Breast epithelium (tissue), 4 donors: ENCODE measurements around the gene AURKB. TPM values are rescaled to one million over a fixed set of nuclear protein-coding genes. Genes with fewer than 3 reads are reported as not detected.

ENCODE experiments used
- DNase-seq, 2 donors: peaks; one replicate each; pipeline ENCODE4 v3.0.0-alpha.2; 2019; ENCODE audit warnings: low spot score in 2 of 2
- H3K27ac ChIP-seq, 2 donors: fragments of 200-600 bp; sonication (generic) in 1 of 2; one replicate each; pipeline ENCODE4 v1.5.1; 2016 to 2019; ENCODE audit warnings: mild to moderate bottlenecking in 1 of 2
- H3K27me3 ChIP-seq, 2 donors: fragments of 200-600 bp; sonication (generic) in 1 of 2; one replicate each; pipeline versions ENCODE4 v1.5.1 to v1.6.0; 2017 to 2019; ENCODE audit warnings: control low read depth in 1 of 2, mild to moderate bottlenecking in 1 of 2
- H3K36me3 ChIP-seq: fragments of 200-600 bp; one replicate; pipeline ENCODE4 v1.5.1; 2019
- H3K4me1 ChIP-seq, 2 donors: fragments of 200-600 bp; sonication (generic); one replicate each; pipeline ENCODE4 v1.5.1; 2016 to 2019; ENCODE audit warnings: control low read depth in 1 of 2
- H3K4me3 ChIP-seq, 3 donors: fragments of 200-600 bp; sonication (generic); 1 replicate in 2 of 3; 2 replicates in 1 of 3; pipeline ENCODE4 v1.5.1; 2016 to 2019; ENCODE audit warnings: mild to moderate bottlenecking in 3 of 3, moderate library complexity in 2 of 3
- H3K9me3 ChIP-seq, 2 donors: fragments of 200-600 bp; sonication (generic) in 1 of 2; one replicate each; pipeline ENCODE4 v1.5.1; 2016 to 2019; ENCODE audit warnings: control low read depth in 1 of 2
- POLR2A ChIP-seq: fragments of 450-650 bp; IDR thresholded peaks from one replicate; pipeline ENCODE4 v1.6.1; 2016; ENCODE audit warnings: antibody characterized with exemption, mild to moderate bottlenecking, moderate library complexity
- POLR2AphosphoS5 ChIP-seq, 3 donors: sonication (generic); formaldehyde crosslinking; IDR thresholded peaks; one replicate each; pipeline ENCODE4 v1.6.1; 2017; ENCODE audit warnings: antibody characterized with exemption in 3 of 3
- intact Hi-C: fragments of 100-400 bp; cut with DNase I; formaldehyde crosslinking; loops from one replicate; pipeline ENCODE4 v1.15.1; 2023; ENCODE audit warnings: low total_unique reads
- total RNA-seq, 3 donors: library from RNA; depleted of rRNA; stranded (reverse); fragments of >200 nt; gene quantifications; one replicate each; pipeline ENCODE4 v1.1.0, GENCODE V29; 2016
- TF ChIP-seq, protein P1 (sequence below), 3 donors: fragments of 450-650 bp; IDR thresholded peaks; one replicate each; pipeline ENCODE4 v1.5.1; 2016 to 2017; ENCODE audit warnings: antibody characterized with exemption in 3 of 3, mild to moderate bottlenecking in 3 of 3, moderate library complexity in 3 of 3

AURKB gene
- total RNA-seq, 3 donors from 2014 or later = 0.44 to 3.8 (median 1.6) TPM

DNA sequence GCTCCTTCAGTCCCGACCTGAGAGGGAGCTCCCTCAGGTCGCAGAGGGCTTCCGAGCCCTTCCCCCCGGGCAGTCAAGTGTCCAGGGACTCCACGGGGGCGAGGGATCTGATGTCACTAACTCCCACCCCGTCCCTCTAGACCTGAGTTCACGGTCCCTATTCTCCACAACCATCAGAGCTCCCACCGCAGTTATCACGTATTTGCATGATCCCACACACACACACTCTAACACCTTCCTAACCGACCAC is 54.5 kb downstream of the AURKB start:
- Histone ChIP-seq H3K9me3 (no peaks in the 10 kb centered on the region), H3K36me3 (no peaks in the 10 kb centered on the region), H3K27ac (peak overlapping the region; percentile 99 to 100), H3K4me3 (peak overlapping the region; percentile 86 to 99 (median 90)), H3K27me3 (no peaks in the 10 kb centered on the region), H3K4me1 (peaks cover 6 to 13% of the 10 kb centered on the region in 2 donors)
- DNase-seq = no peak
- intact Hi-C loops = no loop called here
- TF ChIP-seq POLR2AphosphoS5 (IDR thresholded peaks at IDR 0.05) (no peak), POLR2A (no peak)
- TF ChIP-seq, protein P1, sequence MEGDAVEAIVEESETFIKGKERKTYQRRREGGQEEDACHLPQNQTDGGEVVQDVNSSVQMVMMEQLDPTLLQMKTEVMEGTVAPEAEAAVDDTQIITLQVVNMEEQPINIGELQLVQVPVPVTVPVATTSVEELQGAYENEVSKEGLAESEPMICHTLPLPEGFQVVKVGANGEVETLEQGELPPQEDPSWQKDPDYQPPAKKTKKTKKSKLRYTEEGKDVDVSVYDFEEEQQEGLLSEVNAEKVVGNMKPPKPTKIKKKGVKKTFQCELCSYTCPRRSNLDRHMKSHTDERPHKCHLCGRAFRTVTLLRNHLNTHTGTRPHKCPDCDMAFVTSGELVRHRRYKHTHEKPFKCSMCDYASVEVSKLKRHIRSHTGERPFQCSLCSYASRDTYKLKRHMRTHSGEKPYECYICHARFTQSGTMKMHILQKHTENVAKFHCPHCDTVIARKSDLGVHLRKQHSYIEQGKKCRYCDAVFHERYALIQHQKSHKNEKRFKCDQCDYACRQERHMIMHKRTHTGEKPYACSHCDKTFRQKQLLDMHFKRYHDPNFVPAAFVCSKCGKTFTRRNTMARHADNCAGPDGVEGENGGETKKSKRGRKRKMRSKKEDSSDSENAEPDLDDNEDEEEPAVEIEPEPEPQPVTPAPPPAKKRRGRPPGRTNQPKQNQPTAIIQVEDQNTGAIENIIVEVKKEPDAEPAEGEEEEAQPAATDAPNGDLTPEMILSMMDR (IDR thresholded peaks at IDR 0.05) = no peak

DNA sequence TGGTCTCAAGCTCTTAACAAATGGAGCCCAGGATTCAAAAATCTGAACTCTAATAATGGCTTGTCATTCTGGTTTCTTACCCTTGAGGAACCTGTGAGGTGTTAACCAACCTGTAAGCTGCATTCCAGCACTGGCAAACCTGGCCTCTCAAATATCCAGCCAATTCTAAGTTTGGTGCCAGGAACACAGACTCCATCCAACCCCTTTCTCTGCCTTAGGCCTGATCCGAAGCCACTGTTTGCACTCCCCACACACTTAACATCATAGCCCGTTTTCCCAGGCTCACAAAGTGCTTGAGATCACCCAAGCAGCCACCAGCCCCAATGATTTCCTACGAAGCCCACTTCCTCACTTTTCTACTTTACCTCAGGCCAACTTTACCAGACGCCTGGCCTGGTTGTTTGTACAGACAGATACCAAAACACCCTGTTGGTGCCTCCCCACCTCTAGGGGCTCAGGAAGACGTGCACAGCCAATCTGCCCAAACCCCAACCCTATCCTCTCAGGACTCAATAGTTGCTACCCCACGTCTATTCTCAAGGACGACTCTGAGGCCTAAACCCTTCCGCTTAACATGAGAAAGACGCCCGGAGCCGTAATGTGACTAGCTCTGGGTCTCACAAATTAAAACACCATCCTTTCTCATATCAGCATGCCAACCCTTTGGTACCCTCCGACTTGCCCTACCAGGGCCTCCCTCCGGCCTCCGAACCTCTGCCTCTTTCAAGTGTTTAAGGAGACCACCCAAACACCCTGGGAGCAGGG is 55.0 kb downstream of the AURKB start:
- Histone ChIP-seq H3K4me1 (peaks cover 8 to 10% of the 10 kb centered on the region in 2 donors), H3K9me3 (no peaks in the 10 kb centered on the region), H3K27me3 (no peaks in the 10 kb centered on the region), H3K27ac (peak overlapping the region; percentile 99 to 100), H3K36me3 (no peaks in the 10 kb centered on the region), H3K4me3 (peak overlapping the region; percentile 86 to 99 (median 90))
- peak in 1 of 2 donors; percentile 90 for DNase-seq
- TF ChIP-seq, protein P1 (IDR thresholded peaks at IDR 0.05) = peak in 1 of 3 donors; percentile 1
- peak in 2 of 3 donors; percentile 50 to 77 for TF ChIP-seq POLR2AphosphoS5 (IDR thresholded peaks at IDR 0.05)
- peak; percentile 67 for TF ChIP-seq POLR2A
- intact Hi-C loops = no loop called here

Other genes with a start within 250 kb of the AURKB start
- gene GUCY2D, start 208.0 kb downstream of the AURKB start, total RNA-seq = under 1 TPM in 1 of 3 donors, not detected in 2; 0.15 TPM
- gene ALOX15B, start 171.5 kb downstream of the AURKB start, total RNA-seq = 10 to 100 TPM in 2 of 3 donors, 1 to 10 TPM in 1; 3.3 to 38.3 (median 12.3) TPM
- not detected for gene ALOX12B, start 122.9 kb downstream of the AURKB start, total RNA-seq
- gene ALOXE3, start 92.1 kb downstream of the AURKB start, total RNA-seq = under 1 TPM in 1 of 3 donors, not detected in 2; 0.73 TPM
- gene HES7, start 86.5 kb downstream of the AURKB start, total RNA-seq = not detected
- 100 to 1,000 TPM in 2 of 3 donors, 10 to 100 TPM in 1; 97.3 to 167 (median 115) TPM for gene PER1, start 58.2 kb downstream of the AURKB start, total RNA-seq
- gene VAMP2, start 47.6 kb downstream of the AURKB start, total RNA-seq = 10 to 100 TPM; 21.8 to 30.2 (median 28.1) TPM
- gene TMEM107, start 34.2 kb downstream of the AURKB start, total RNA-seq = 10 to 100 TPM; 15.7 to 83.1 (median 41.0) TPM
- gene BORCS6, start 20.4 kb downstream of the AURKB start, total RNA-seq = 10 to 100 TPM in 2 of 3 donors, 1 to 10 TPM in 1; 8.5 to 11.5 (median 10.8) TPM
- 10 to 100 TPM; 12.8 to 35.7 (median 32.1) TPM for gene CTC1, start 37.5 kb upstream of the AURKB start, total RNA-seq
- gene PFAS, start 38.7 kb upstream of the AURKB start, total RNA-seq = 10 to 100 TPM; 10.2 to 23.6 (median 18.7) TPM
- 10 to 100 TPM; 22.1 to 25.2 (median 23.1) TPM for gene RANGRF, start 78.1 kb upstream of the AURKB start, total RNA-seq
- gene SLC25A35, start 84.8 kb upstream of the AURKB start, total RNA-seq = 1 to 10 TPM in 2 of 3 donors, under 1 TPM in 1; 0.96 to 4.7 (median 3.3) TPM
- gene ARHGEF15, start 99.7 kb upstream of the AURKB start, total RNA-seq = 10 to 100 TPM in 2 of 3 donors, 1 to 10 TPM in 1; 2.9 to 75.4 (median 11.5) TPM
- gene ODF4, start 129.3 kb upstream of the AURKB start, total RNA-seq = not detected
- 1,000 to 10,000 TPM; 3,666 to 5,219 (median 4,419) TPM for gene RPL26, start 172.6 kb upstream of the AURKB start, total RNA-seq
- not detected for gene RNF222, start 187.3 kb upstream of the AURKB start, total RNA-seq
- 10 to 100 TPM; 51.1 to 80.6 (median 61.4) TPM for gene NDEL1, start 225.3 kb upstream of the AURKB start, total RNA-seq